ENCODE results near the gene SEPTIN2.
"Not testable (repeated sequence)": the region's sequence is repeated elsewhere in the genome, so short reads cannot be mapped to it uniquely, and the experiment has no call there.

The SEPTIN2 gene

DNA sequence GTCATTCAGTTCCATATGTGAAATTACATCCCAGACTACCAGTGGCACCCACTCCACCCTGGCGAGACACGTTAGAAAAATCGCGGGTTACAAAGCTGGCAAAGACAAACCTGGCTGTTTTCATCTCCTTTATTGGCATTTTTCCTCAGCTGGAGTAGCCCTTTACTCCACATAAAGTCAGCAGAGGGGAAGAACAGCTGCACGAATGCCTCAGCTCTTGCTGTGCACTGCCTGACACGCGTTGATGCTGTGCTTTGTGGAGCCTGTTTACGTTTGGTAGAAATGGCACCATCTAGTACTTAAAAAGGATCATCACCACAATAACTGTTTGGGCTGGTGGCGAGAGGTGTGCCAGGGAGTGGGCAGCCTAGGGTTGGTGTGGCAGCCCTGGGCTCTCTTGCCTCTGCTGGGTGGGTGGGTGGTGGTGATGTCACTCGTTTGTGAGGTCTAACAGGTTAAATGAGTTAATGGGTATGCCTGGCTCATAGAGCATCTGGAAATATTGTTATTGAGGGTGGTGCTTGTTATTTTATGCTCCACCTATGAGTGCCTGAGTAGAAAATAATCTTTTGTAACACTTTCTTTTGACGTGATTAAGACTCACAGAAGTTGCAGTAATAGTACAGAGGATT, 56.8 kb downstream of the SEPTIN2 start:
- H3K27me3 Mint-ChIP-seq (ENCODE audit: low read depth), result no peaks in the 10 kb centered on the region
- peaks cover 18% of the 10 kb centered on the region for H3K36me3 Mint-ChIP-seq (ENCODE audit: low read depth)
- H3K9me3 Mint-ChIP-seq, result no peaks in the 10 kb centered on the region
- TF ChIP-seq CTCF (IDR thresholded peaks at IDR 0.05; ENCODE audit: unreplicated experiment in 3 of 3), result no peak
- no peak overlapping the region for H3K27ac Mint-ChIP-seq
- peaks cover 2% of the 10 kb centered on the region for H3K4me1 Mint-ChIP-seq
- no peak overlapping the region for H3K4me3 Mint-ChIP-seq

DNA sequence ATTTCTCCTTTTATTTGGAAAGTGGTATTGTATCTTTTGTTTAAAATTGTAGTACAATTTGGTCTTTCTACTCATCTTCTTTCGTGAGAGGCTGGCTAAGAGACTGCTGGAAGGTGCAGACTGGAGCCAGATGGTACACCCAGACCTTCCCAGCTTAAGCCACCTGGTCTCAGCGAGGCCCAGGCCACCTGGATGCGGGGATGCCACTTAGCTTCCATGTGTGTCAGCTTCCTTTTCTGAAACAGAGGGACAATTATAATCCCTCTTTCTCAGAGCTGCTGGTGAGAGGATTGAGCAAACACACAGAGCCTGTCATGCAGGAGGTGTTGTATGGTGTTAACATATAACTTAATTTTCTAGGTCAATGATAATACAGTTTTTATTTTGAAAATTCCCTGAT, 57.7 kb downstream of the SEPTIN2 start:
- peaks cover 18% of the 10 kb centered on the region for H3K36me3 Mint-ChIP-seq (ENCODE audit: low read depth)
- no peaks in the 10 kb centered on the region for H3K27me3 Mint-ChIP-seq (ENCODE audit: low read depth)
- H3K27ac Mint-ChIP-seq, result no peak overlapping the region
- no peak for TF ChIP-seq CTCF (IDR thresholded peaks at IDR 0.05; ENCODE audit: unreplicated experiment in 3 of 3)
- H3K4me3 Mint-ChIP-seq, result no peak overlapping the region
- no peaks in the 10 kb centered on the region for H3K9me3 Mint-ChIP-seq
- H3K4me1 Mint-ChIP-seq, result no peaks in the 10 kb centered on the region

DNA sequence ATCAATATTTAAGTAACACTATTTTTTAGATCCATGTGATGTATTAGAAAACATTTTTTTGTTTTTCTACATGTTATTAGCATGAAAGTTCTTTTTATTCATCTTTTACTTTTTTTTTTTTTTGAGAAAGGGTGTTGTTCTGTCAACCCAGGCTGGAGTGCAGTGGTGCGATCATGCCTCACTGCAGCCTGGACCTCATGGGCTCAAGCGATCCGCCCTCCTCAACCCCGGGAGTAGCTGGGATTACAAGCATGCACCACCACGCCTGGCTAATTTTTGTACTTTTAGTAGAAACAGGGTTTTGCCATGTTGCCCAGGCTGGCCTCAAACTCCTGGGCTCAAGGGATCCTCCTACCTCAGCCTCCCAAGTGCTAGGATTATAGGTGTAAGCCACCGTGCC, 58.2 kb downstream of the SEPTIN2 start:
- not testable (repeated sequence) for H3K4me3 Mint-ChIP-seq; H3K9me3 Mint-ChIP-seq; H3K27me3 Mint-ChIP-seq (ENCODE audit: low read depth); H3K4me1 Mint-ChIP-seq
- Mint-ChIP-seq H3K27ac (peak overlapping the region in 1 of 3 experiments; percentile 59), H3K36me3 (ENCODE audit: low read depth) (peaks cover 18% of the 10 kb centered on the region)

DNA sequence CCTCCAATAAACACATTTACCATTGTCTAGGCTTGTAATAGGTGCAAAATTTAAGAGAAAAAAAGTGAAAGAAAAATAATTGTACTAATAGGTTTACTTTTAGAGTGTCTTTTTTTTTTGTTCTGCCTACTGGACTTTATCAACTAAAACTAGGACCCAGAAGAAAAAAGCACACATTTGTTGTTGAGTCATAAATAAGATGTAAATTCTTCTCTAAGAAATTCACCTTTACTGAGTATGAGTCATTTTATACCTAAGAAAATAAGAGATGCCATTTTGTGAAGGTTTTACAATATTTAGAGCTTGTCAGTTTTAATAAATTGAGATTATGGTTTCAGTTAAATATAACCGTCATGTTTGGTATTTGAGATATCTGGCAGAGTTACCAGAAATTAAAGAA, 59.6 kb downstream of the SEPTIN2 start:
- no peak for TF ChIP-seq CTCF (IDR thresholded peaks at IDR 0.05; ENCODE audit: unreplicated experiment in 3 of 3)
- H3K4me3 Mint-ChIP-seq, result no peak overlapping the region
- peaks cover 17% of the 10 kb centered on the region for H3K4me1 Mint-ChIP-seq
- no peaks in the 10 kb centered on the region for H3K27me3 Mint-ChIP-seq (ENCODE audit: low read depth)
- no peak overlapping the region for H3K27ac Mint-ChIP-seq
- H3K9me3 Mint-ChIP-seq, result no peaks in the 10 kb centered on the region
- H3K36me3 Mint-ChIP-seq (ENCODE audit: low read depth), result peaks cover 23% of the 10 kb centered on the region

DNA sequence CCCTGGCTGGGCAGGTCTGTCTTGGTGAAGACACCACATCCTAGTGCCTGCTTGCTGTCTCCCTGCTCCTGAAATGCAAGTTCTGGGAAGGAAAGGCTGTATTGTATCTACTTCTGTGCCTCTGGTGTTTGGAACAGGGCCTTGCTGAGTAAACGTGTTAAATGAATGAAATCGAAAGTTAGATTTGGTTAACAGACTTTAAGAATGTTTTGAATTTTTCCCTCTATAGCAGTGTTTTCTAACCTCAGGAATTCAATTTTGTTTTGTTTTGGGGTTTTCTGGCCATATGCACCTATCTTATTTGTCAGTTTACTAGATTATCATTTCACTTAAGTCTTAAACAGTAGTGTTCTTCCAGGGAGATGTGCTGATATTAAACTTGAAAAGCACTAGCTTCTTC, 61.1 kb downstream of the SEPTIN2 start:
- Mint-ChIP-seq H3K27me3 (ENCODE audit: low read depth) (no peaks in the 10 kb centered on the region), H3K9me3 (no peaks in the 10 kb centered on the region), H3K4me3 (no peak overlapping the region), H3K27ac (peak overlapping the region in 1 of 3 experiments; percentile 14), H3K4me1 (peaks cover 30% of the 10 kb centered on the region), H3K36me3 (ENCODE audit: low read depth) (peaks cover 26% of the 10 kb centered on the region)
- TF ChIP-seq CTCF (IDR thresholded peaks at IDR 0.05; ENCODE audit: unreplicated experiment in 3 of 3), result no peak

GRCh38 chr2:241378816-241379215, 63.1 kb downstream of the SEPTIN2 start:
- Mint-ChIP-seq H3K36me3 (ENCODE audit: low read depth) (peaks cover 41% of the 10 kb centered on the region), H3K4me3 (no peak overlapping the region), H3K9me3 (no peaks in the 10 kb centered on the region), H3K27ac (peak overlapping the region; percentile 86 to 88 (median 87)), H3K27me3 (ENCODE audit: low read depth) (no peaks in the 10 kb centered on the region), H3K4me1 (peaks cover 32% of the 10 kb centered on the region)
- no peak for TF ChIP-seq CTCF (IDR thresholded peaks at IDR 0.05; ENCODE audit: unreplicated experiment in 3 of 3)
